ENCODE data around the gene HYAL1.

The HYAL1 gene

GRCh38 chr3:50341996-50342650 lies 38.7 kb upstream of the HYAL1 start:
- H3K4me1 ChIP-seq (ENCODE audit: control insufficient read depth, insufficient read depth, low read length, unreplicated experiment), result peaks cover 19% of the 10 kb centered on the region
- H3K36me3 ChIP-seq (ENCODE audit: insufficient read depth, low read length), result no peaks in the 10 kb centered on the region
- no peak overlapping the region for H2AFZ ChIP-seq (ENCODE audit: low read length, unreplicated experiment)
- H3K27me3 ChIP-seq (ENCODE audit: insufficient read depth, low read length), result no peaks in the 10 kb centered on the region
- peaks cover 29% of the 10 kb centered on the region for H3K79me2 ChIP-seq (ENCODE audit: control insufficient read depth, insufficient read depth, low read length, unreplicated experiment)
- no peak overlapping the region for H3K27ac ChIP-seq (ENCODE audit: low read depth, low read length)
- H3K4me3 ChIP-seq (ENCODE audit: low read depth, low read length), result peak overlapping the region; percentile 94

DNA sequence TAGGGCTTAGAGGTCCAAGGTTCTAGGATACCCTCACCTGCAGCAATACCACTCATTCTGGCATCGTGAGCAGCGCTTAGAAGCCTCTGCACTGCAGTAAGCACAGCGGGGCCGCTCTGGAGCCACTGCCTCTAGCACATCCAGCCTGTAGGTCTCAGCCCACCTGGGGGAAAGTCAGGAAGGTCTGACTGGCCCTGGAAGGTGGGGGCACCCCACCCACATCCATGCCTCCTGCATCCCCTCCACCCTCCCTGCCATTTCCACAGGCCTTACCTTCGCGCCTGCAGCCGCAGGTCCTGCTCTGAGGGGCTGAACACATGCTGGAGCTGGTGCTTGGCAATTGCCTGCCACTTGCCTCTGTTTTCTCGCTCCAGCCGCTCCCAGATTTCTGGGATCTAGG lies 38.2 kb upstream of the HYAL1 start:
- H3K36me3 ChIP-seq (ENCODE audit: insufficient read depth, low read length), result no peaks in the 10 kb centered on the region
- peak overlapping the region; percentile 94 for H3K4me3 ChIP-seq (ENCODE audit: low read depth, low read length)
- H3K27ac ChIP-seq (ENCODE audit: low read depth, low read length), result no peak overlapping the region
- H3K79me2 ChIP-seq (ENCODE audit: control insufficient read depth, insufficient read depth, low read length, unreplicated experiment), result peaks cover 33% of the 10 kb centered on the region
- H3K27me3 ChIP-seq (ENCODE audit: insufficient read depth, low read length), result no peaks in the 10 kb centered on the region
- peaks cover 19% of the 10 kb centered on the region for H3K4me1 ChIP-seq (ENCODE audit: control insufficient read depth, insufficient read depth, low read length, unreplicated experiment)
- no peak overlapping the region for H2AFZ ChIP-seq (ENCODE audit: low read length, unreplicated experiment)

GRCh38 chr3:50340448-50341329 lies 37.3 kb upstream of the HYAL1 start, which contains the start of gene RASSF1:
RASSF1 (minus strand) TSS chr3:50340836; CDS start chr3:50340805, 31 bp downstream.
- Histone ChIP-seq H3K27ac (ENCODE audit: low read depth, low read length) (peak within 1 kb of the TSS; percentile 72), H3K4me3 (ENCODE audit: low read depth, low read length) (peak within 1 kb of the TSS; percentile 94), H3K4me1 (ENCODE audit: control insufficient read depth, insufficient read depth, low read length, unreplicated experiment) (peaks cover 23% of the 10 kb centered on the region), H3K79me2 (ENCODE audit: control insufficient read depth, insufficient read depth, low read length, unreplicated experiment) (peaks cover 41% of the 10 kb centered on the region), H3K27me3 (ENCODE audit: insufficient read depth, low read length) (no peaks in the 10 kb centered on the region), H3K36me3 (ENCODE audit: insufficient read depth, low read length) (no peaks in the 10 kb centered on the region; the same call in 1 of the 2 replicates), H2AFZ (ENCODE audit: low read length, unreplicated experiment) (peak within 1 kb of the TSS; percentile 49)

DNA sequence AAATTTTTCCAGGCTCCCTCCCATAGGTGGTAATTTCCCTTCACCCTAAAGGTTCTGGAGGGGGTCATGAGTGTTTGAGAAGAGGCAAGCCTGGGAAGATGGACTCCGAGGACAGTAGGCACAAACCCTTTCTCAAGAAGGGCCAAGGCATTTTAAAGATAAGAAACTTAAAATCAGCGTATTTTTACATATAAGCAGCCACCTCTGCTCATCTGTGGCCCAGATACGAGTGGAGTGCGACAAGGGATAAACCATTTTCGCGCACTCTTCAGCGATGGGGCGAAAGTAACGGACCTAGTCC lies 36.7 kb upstream of the HYAL1 start:
- no peaks in the 10 kb centered on the region for H3K27me3 ChIP-seq (ENCODE audit: insufficient read depth, low read length)
- H2AFZ ChIP-seq (ENCODE audit: low read length, unreplicated experiment), result peak overlapping the region; percentile 45
- H3K36me3 ChIP-seq (ENCODE audit: insufficient read depth, low read length), result no peaks in the 10 kb centered on the region; the same call in 1 of the 2 replicates
- H3K27ac ChIP-seq (ENCODE audit: low read depth, low read length), result peak overlapping the region; percentile 72
- H3K4me1 ChIP-seq (ENCODE audit: control insufficient read depth, insufficient read depth, low read length, unreplicated experiment), result peaks cover 26% of the 10 kb centered on the region
- H3K4me3 ChIP-seq (ENCODE audit: low read depth, low read length), result peak overlapping the region; percentile 94
- peaks cover 47% of the 10 kb centered on the region for H3K79me2 ChIP-seq (ENCODE audit: control insufficient read depth, insufficient read depth, low read length, unreplicated experiment)

DNA sequence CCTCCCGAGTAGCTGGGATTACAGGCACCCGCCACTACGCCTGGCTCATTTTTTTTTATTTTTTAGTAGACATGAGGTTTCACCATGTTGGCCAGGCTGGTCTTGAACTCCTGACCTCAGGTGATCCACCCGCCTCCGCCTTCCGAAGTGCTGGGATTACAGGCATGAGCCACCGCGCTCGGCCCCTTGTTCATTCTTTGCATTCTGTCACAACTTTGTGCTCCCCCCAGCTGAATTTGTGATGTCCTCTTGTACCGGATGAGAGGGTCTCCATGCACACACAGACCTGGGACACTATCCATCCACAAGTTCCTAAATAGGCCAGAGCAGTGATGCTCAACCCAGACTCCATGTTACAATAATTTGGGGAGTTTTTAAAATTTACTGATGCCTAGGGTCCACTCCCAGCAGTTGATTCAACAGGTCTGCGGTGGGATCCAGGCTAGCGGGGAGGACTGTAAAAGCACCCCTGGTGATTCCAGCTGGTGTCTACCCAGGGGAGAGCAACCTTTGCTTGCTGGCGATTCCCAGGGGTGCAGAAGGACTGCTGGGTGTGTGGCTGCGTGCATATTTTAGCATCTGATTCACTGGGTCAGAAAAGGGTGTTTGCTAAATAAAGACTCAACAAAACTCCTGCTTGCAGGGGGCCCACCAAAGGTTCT lies 36.2 kb upstream of the HYAL1 start:
- H3K36me3 ChIP-seq (ENCODE audit: insufficient read depth, low read length), result no peaks in the 10 kb centered on the region; the same call in 1 of the 2 replicates
- H3K27ac ChIP-seq (ENCODE audit: low read depth, low read length), result peak overlapping the region; percentile 72
- peak overlapping the region; percentile 94 for H3K4me3 ChIP-seq (ENCODE audit: low read depth, low read length)
- peak overlapping the region; percentile 45 for H2AFZ ChIP-seq (ENCODE audit: low read length, unreplicated experiment)
- peaks cover 31% of the 10 kb centered on the region for H3K4me1 ChIP-seq (ENCODE audit: control insufficient read depth, insufficient read depth, low read length, unreplicated experiment)
- peaks cover 52% of the 10 kb centered on the region for H3K79me2 ChIP-seq (ENCODE audit: control insufficient read depth, insufficient read depth, low read length, unreplicated experiment)
- no peaks in the 10 kb centered on the region for H3K27me3 ChIP-seq (ENCODE audit: insufficient read depth, low read length)

GRCh38 chr3:50338965-50339364 lies 35.6 kb upstream of the HYAL1 start:
- Histone ChIP-seq H3K4me1 (ENCODE audit: control insufficient read depth, insufficient read depth, low read length, unreplicated experiment) (peaks cover 38% of the 10 kb centered on the region), H3K79me2 (ENCODE audit: control insufficient read depth, insufficient read depth, low read length, unreplicated experiment) (peaks cover 59% of the 10 kb centered on the region), H3K27ac (ENCODE audit: low read depth, low read length) (peak overlapping the region; percentile 60), H3K36me3 (ENCODE audit: insufficient read depth, low read length) (no peaks in the 10 kb centered on the region; the same call in 1 of the 2 replicates), H3K27me3 (ENCODE audit: insufficient read depth, low read length) (no peaks in the 10 kb centered on the region), H2AFZ (ENCODE audit: low read length, unreplicated experiment) (no peak overlapping the region), H3K4me3 (ENCODE audit: low read depth, low read length) (peak overlapping the region; percentile 94)

- Histone ChIP-seq H2AFZ (ENCODE audit: low read length, unreplicated experiment) (no peak overlapping the region), H3K4me1 (ENCODE audit: control insufficient read depth, insufficient read depth, low read length, unreplicated experiment) (peaks cover 46% of the 10 kb centered on the region)
These were observed 33.9 kb upstream of the HYAL1 start for GRCh38 chr3:50337175-50337861.

GRCh38 chr3:50336452-50337174 lies 33.2 kb upstream of the HYAL1 start:
- no peaks in the 10 kb centered on the region for H3K27me3 ChIP-seq (ENCODE audit: insufficient read depth, low read length)
- peaks cover 82% of the 10 kb centered on the region for H3K79me2 ChIP-seq (ENCODE audit: control insufficient read depth, insufficient read depth, low read length, unreplicated experiment)
- peaks cover 43% of the 10 kb centered on the region for H3K4me1 ChIP-seq (ENCODE audit: control insufficient read depth, insufficient read depth, low read length, unreplicated experiment)
- H2AFZ ChIP-seq (ENCODE audit: low read length, unreplicated experiment), result no peak overlapping the region
- H3K4me3 ChIP-seq (ENCODE audit: low read depth, low read length), result peak overlapping the region; percentile 94
- peaks cover 6% of the 10 kb centered on the region; the same call in 1 of the 2 replicates for H3K36me3 ChIP-seq (ENCODE audit: insufficient read depth, low read length)
- H3K27ac ChIP-seq (ENCODE audit: low read depth, low read length), result peak overlapping the region; percentile 93

More at GRCh38 chr3:50337175-50337861, 33.9 kb upstream of the HYAL1 start:
- Histone ChIP-seq H3K4me3 (ENCODE audit: low read depth, low read length) (peak overlapping the region; percentile 94), H3K27me3 (ENCODE audit: insufficient read depth, low read length) (no peaks in the 10 kb centered on the region), H3K27ac (ENCODE audit: low read depth, low read length) (peak overlapping the region; percentile 93), H3K36me3 (ENCODE audit: insufficient read depth, low read length) (no peaks in the 10 kb centered on the region; the same call in 1 of the 2 replicates), H3K79me2 (ENCODE audit: control insufficient read depth, insufficient read depth, low read length, unreplicated experiment) (peaks cover 75% of the 10 kb centered on the region)

- Histone ChIP-seq H3K27me3 (ENCODE audit: insufficient read depth, low read length) (no peaks in the 10 kb centered on the region), H3K27ac (ENCODE audit: low read depth, low read length) (peak overlapping the region; percentile 93), H3K79me2 (ENCODE audit: control insufficient read depth, insufficient read depth, low read length, unreplicated experiment) (peaks cover 74% of the 10 kb centered on the region), H2AFZ (ENCODE audit: low read length, unreplicated experiment) (no peak overlapping the region), H3K36me3 (ENCODE audit: insufficient read depth, low read length) (peaks cover 19% of the 10 kb centered on the region; the same call in 1 of the 2 replicates), H3K4me3 (ENCODE audit: low read depth, low read length) (peak overlapping the region; percentile 94), H3K4me1 (ENCODE audit: control insufficient read depth, insufficient read depth, low read length, unreplicated experiment) (peaks cover 39% of the 10 kb centered on the region)
These were observed 31.1 kb upstream of the HYAL1 start for GRCh38 chr3:50334339-50335075.
